Inflammatory macrophage treated with lipopolysaccharide for 1 hour (primary cell): Measurements from ENCODE around the gene DLGAP1.

Experiments used
- DNase-seq, 2 donors: peaks; one replicate each; pipeline ENCODE4 v3.0.0-alpha.2; 2020 to 2022

The DLGAP1 gene

GRCh38 chr18:3983351-3983969 lies 471.6 kb downstream of the DLGAP1 start:
- DNase-seq, result no peak

GRCh38 chr18:3982541-3982940 lies 472.6 kb downstream of the DLGAP1 start:
- no peak for DNase-seq

GRCh38 chr18:3979024-3979423 lies 476.1 kb downstream of the DLGAP1 start:
- no peak for DNase-seq

GRCh38 chr18:3973191-3973850 lies 481.8 kb downstream of the DLGAP1 start:
- DNase-seq, result no peak

- no peak for DNase-seq
These were observed 482.7 kb downstream of the DLGAP1 start for GRCh38 chr18:3972291-3972930.

- DNase-seq, result no peak
These were observed 484.2 kb downstream of the DLGAP1 start for GRCh38 chr18:3970929-3971328.

- DNase-seq, result no peak
These were observed 487.5 kb downstream of the DLGAP1 start for GRCh38 chr18:3967359-3968180.

- DNase-seq, result no peak
These were observed 488.3 kb downstream of the DLGAP1 start for GRCh38 chr18:3966642-3967358.

- DNase-seq, result no peak
These were observed 488.9 kb downstream of the DLGAP1 start for GRCh38 chr18:3966246-3966641.

GRCh38 chr18:3960977-3961376 lies 494.1 kb downstream of the DLGAP1 start:
- DNase-seq, result no peak

- no peak for DNase-seq
These were observed 495.0 kb downstream of the DLGAP1 start for GRCh38 chr18:3960142-3960541.

GRCh38 chr18:3952031-3952430 lies 503.1 kb downstream of the DLGAP1 start:
- DNase-seq, result no peak

- no peak for DNase-seq
These were observed 504.3 kb downstream of the DLGAP1 start for GRCh38 chr18:3950668-3951404.

- DNase-seq, result no peak
These were observed 506.1 kb downstream of the DLGAP1 start for GRCh38 chr18:3948958-3949357.

GRCh38 chr18:3947383-3947782 lies 507.7 kb downstream of the DLGAP1 start:
- DNase-seq, result no peak

- no peak for DNase-seq
These were observed 519.8 kb downstream of the DLGAP1 start for GRCh38 chr18:3935305-3935704.

GRCh38 chr18:3932276-3932675 lies 522.8 kb downstream of the DLGAP1 start:
- DNase-seq, result no peak

- DNase-seq, result no peak
These were observed 523.5 kb downstream of the DLGAP1 start for GRCh38 chr18:3931542-3932112.

- DNase-seq, result no peak
These were observed 524.1 kb downstream of the DLGAP1 start for GRCh38 chr18:3931013-3931315.

- no peak for DNase-seq
These were observed 524.7 kb downstream of the DLGAP1 start for GRCh38 chr18:3930126-3931012.

- DNase-seq, result no peak
These were observed 530.7 kb downstream of the DLGAP1 start for GRCh38 chr18:3924455-3924854.
